ENCODE data around the gene CDH2. TPM values are rescaled to one million over a fixed set of nuclear protein-coding genes. Genes with fewer than 3 reads are reported as not detected.

The CDH2 gene
- total and polyA plus RNA-seq, 10 donors, result 0.96 to 40.2 (median 24.6) TPM

GRCh38 chr18:28063926-28064325 lies 113.0 kb downstream of the CDH2 start:
- intact Hi-C loops (cut with DNase I; ENCODE audit: low total_unique reads), result no loop called here
- no peak overlapping the region for H3K4me3 ChIP-seq
- no peaks in the 10 kb centered on the region for H3K27me3 ChIP-seq (replicated peaks in 1 of 7)
- no peaks in the 10 kb centered on the region for H3K36me3 ChIP-seq
- H3K4me1 ChIP-seq, result no peaks in the 10 kb centered on the region
- TF ChIP-seq, protein P1, sequence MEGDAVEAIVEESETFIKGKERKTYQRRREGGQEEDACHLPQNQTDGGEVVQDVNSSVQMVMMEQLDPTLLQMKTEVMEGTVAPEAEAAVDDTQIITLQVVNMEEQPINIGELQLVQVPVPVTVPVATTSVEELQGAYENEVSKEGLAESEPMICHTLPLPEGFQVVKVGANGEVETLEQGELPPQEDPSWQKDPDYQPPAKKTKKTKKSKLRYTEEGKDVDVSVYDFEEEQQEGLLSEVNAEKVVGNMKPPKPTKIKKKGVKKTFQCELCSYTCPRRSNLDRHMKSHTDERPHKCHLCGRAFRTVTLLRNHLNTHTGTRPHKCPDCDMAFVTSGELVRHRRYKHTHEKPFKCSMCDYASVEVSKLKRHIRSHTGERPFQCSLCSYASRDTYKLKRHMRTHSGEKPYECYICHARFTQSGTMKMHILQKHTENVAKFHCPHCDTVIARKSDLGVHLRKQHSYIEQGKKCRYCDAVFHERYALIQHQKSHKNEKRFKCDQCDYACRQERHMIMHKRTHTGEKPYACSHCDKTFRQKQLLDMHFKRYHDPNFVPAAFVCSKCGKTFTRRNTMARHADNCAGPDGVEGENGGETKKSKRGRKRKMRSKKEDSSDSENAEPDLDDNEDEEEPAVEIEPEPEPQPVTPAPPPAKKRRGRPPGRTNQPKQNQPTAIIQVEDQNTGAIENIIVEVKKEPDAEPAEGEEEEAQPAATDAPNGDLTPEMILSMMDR (IDR thresholded peaks at IDR 0.05 in 8 of 11, conservative IDR thresholded peaks at IDR 0.05 in 3 of 11), result no peak
- TF ChIP-seq POLR2A (IDR thresholded peaks at IDR 0.05), result no peak
- TF ChIP-seq POLR2AphosphoS5 (IDR thresholded peaks at IDR 0.05), result no peak
- WGBS, 5 donors, result 53 to 72% (median 63%) methylated on average over 2 of the region's 2 CpGs
- H3K9me3 ChIP-seq, result peaks cover 0 to 6% (median 0%) of the 10 kb centered on the region in 8 donors
- H3K27ac ChIP-seq, result no peak overlapping the region
- no peak for DNase-seq

GRCh38 chr18:28063271-28063761 lies 113.6 kb downstream of the CDH2 start:
- Histone ChIP-seq H3K4me3 (no peak overlapping the region), H3K27me3 (replicated peaks in 1 of 7) (no peaks in the 10 kb centered on the region), H3K4me1 (no peaks in the 10 kb centered on the region), H3K36me3 (no peaks in the 10 kb centered on the region), H3K9me3 (peaks cover 0 to 6% (median 0%) of the 10 kb centered on the region in 8 donors), H3K27ac (no peak overlapping the region)
- intact Hi-C loops (cut with DNase I; ENCODE audit: low total_unique reads), result no loop called here
- DNase-seq, result no peak
- 55 to 69% (median 63%) methylated on average over 2 of the region's 2 CpGs for WGBS, 5 donors
- no peak for TF ChIP-seq POLR2AphosphoS5 (IDR thresholded peaks at IDR 0.05)
- no peak for TF ChIP-seq POLR2A (IDR thresholded peaks at IDR 0.05)
- TF ChIP-seq, protein P1 (IDR thresholded peaks at IDR 0.05 in 8 of 11, conservative IDR thresholded peaks at IDR 0.05 in 3 of 11), result no peak

DNA sequence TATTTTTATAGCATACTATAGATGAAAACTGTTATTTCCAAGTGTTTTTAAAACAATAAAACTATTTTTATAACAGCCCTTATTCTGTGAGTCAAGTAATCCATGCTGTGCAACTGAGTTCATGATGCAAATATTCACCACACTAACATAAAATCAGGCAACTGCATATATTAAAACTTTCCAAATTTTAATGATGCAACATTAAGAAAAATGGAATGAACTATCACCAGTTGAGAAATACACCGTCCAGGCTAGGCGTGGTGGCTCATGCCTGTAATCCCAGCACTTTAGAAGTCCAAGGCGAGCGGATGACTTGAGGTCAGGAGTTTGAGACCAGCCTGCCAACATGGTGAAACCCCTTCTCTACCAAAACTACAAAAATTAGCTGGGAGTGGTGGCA lies 114.5 kb downstream of the CDH2 start:
- no peak overlapping the region for H3K27ac ChIP-seq
- H3K4me3 ChIP-seq, result no peak overlapping the region
- H3K9me3 ChIP-seq, result peaks cover 0 to 4% (median 0%) of the 10 kb centered on the region in 8 donors
- DNase-seq, result no peak
- H3K36me3 ChIP-seq, result no peaks in the 10 kb centered on the region
- TF ChIP-seq, protein P1 (IDR thresholded peaks at IDR 0.05 in 8 of 11, conservative IDR thresholded peaks at IDR 0.05 in 3 of 11), result no peak
- TF ChIP-seq POLR2AphosphoS5 (IDR thresholded peaks at IDR 0.05) (no peak), POLR2A (IDR thresholded peaks at IDR 0.05) (no peak)
- intact Hi-C loops (cut with DNase I; ENCODE audit: low total_unique reads), result no loop called here
- no peaks in the 10 kb centered on the region for H3K4me1 ChIP-seq
- no peaks in the 10 kb centered on the region for H3K27me3 ChIP-seq (replicated peaks in 1 of 7)
- 79 to 94% (median 91%) methylated on average over 4 of the region's 4 CpGs for WGBS, 5 donors

- intact Hi-C loops (cut with DNase I; ENCODE audit: low total_unique reads), result no loop called here
- Histone ChIP-seq H3K36me3 (no peaks in the 10 kb centered on the region), H3K4me3 (no peak overlapping the region), H3K9me3 (peaks cover 0 to 10% (median 0%) of the 10 kb centered on the region in 8 donors), H3K27me3 (replicated peaks in 1 of 7) (no peaks in the 10 kb centered on the region), H3K27ac (no peak overlapping the region), H3K4me1 (no peaks in the 10 kb centered on the region)
- no peak for DNase-seq
- TF ChIP-seq POLR2AphosphoS5 (IDR thresholded peaks at IDR 0.05) (no peak), POLR2A (IDR thresholded peaks at IDR 0.05) (no peak)
- TF ChIP-seq, protein P1 (IDR thresholded peaks at IDR 0.05 in 8 of 11, conservative IDR thresholded peaks at IDR 0.05 in 3 of 11), result no peak
- WGBS, 5 donors, result 89 to 93% (median 91%) methylated on average over 3 of the region's 3 CpGs
Measured at GRCh38 chr18:28059861-28060260, 117.1 kb downstream of the CDH2 start.
